LNCaP clone FGC (cell line): Measurements from ENCODE around the gene RARS1.

Experiments used
- DNase-seq: peaks from one replicate; pipeline ENCODE4 v3.0.0-alpha.2; 2011; ENCODE audit warnings: low read depth
- H3K4me3 ChIP-seq: 2 replicates; pipeline ENCODE4 v1.5.1; 2011; ENCODE audit warnings: mild to moderate bottlenecking, low read depth, low read length, control low read depth
- TF ChIP-seq, protein P1 (sequence below): IDR thresholded peaks from 2 replicates; pipeline ENCODE4 v1.5.1; 2012; ENCODE audit warnings: mild to moderate bottlenecking; ENCODE audit not compliant: control insufficient read depth, insufficient read depth; ENCODE audit errors: extremely low read depth

RARS1 gene

DNA sequence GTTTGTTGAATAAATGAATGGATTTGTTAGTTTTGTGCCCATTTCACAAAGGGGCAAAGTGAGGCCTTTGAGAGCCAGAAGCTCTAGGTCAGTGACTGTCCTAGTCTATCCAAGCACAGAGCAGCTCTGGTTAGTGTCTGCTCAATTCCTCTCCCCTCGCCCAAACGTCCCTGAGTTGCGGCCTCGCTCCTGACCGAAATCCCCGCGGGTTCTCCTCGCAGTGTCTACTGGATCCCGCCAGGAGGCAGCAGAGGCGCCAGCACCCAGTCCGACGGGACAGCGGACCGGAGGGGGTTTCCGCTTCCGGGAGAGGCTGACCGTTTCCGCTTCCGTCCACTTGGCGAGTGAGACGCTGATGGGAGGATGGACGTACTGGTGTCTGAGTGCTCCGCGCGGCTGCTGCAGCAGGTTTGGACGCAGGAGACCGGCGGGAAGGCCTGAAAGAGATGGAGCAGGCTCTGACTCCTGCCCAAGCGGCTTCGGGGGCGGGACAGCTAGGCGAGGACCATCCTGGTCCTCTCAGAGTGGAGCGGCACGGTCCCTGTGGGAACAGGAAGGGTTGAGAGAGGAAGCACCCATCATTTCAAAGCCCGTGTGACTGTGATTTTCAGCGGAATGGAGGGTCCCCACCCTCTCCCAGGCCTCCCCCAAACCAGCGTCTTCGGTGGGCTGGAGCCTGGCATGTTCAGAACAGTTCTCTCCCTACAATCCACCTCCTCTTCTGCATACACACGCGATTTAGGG, at the start of gene RARS1:
RARS1 (plus strand) TSS at position 336 of the 744 bp plus-strand sequence; CDS start at position 364, 28 bp downstream.
- TF ChIP-seq, protein P1, sequence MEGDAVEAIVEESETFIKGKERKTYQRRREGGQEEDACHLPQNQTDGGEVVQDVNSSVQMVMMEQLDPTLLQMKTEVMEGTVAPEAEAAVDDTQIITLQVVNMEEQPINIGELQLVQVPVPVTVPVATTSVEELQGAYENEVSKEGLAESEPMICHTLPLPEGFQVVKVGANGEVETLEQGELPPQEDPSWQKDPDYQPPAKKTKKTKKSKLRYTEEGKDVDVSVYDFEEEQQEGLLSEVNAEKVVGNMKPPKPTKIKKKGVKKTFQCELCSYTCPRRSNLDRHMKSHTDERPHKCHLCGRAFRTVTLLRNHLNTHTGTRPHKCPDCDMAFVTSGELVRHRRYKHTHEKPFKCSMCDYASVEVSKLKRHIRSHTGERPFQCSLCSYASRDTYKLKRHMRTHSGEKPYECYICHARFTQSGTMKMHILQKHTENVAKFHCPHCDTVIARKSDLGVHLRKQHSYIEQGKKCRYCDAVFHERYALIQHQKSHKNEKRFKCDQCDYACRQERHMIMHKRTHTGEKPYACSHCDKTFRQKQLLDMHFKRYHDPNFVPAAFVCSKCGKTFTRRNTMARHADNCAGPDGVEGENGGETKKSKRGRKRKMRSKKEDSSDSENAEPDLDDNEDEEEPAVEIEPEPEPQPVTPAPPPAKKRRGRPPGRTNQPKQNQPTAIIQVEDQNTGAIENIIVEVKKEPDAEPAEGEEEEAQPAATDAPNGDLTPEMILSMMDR: peak; percentile 98
- DNase-seq: peak; percentile 82

DNA sequence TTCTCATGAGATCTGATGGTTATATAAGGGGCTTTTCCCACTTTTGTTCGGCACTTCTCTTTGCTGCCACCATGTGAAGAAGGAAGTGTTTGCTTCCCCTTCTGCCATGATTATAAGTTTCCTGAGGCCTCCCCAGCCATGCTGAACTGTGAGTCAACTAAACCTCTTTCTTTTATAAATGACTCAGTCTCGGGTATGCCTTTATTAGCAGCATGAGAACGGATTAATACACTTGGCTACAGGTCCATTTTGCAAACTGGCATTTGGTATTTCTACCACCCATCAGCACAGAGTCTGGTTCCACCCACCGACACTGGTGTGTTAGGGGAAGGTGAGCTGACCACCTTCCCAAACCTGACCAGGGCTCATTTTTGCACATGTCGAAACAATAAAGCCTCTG, 47.9 kb upstream of the RARS1 start:
- H3K4me3 ChIP-seq: no peak overlapping the region
- TF ChIP-seq, protein P1: no peak
- DNase-seq: no peak

More for the DNA sequence above, at the start of gene RARS1:
- peak within 1 kb of the TSS; percentile 82 for H3K4me3 ChIP-seq

- TF ChIP-seq, protein P1: no peak
- no peak for DNase-seq
- no peak overlapping the region for H3K4me3 ChIP-seq
Observed at GRCh38 chr5:168443533-168443932, 42.7 kb upstream of the RARS1 start.

DNA sequence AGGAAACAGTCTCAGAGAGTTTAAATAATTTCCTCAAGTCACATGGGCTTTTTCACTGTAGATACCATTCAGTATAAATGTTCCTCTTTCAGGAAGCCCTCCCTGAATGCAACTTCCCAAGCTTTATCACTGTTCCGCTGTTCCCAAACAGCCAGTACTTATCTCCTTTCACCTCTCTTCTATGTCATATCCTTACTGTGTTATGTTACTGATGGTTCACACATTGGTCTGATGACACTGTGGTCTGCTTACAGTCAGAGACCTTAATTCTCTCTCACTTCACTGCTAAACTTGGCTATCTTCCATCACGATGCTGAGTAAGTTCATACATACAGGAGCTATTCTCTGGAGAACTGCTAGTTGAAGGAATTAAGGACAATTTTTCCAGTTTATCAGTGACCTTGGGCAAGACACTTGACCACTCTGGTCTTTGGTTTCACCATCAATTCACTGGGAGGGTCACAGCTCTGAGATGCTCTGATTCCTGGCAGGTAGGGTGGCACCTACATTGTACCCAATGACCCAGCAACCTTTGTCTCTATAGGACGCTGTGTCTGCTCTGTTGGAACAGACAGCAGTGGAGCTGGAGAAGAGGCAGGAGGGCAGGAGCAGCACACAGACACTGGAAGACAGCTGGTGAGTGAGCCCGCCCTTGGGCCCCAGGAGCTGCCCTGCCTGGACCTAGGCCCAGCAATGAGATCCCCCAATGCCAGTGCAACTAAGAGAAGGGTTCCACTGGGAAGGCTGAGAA, 42.1 kb upstream of the RARS1 start:
- H3K4me3 ChIP-seq: no peak overlapping the region
- TF ChIP-seq, protein P1: no peak
- DNase-seq: no peak

DNA sequence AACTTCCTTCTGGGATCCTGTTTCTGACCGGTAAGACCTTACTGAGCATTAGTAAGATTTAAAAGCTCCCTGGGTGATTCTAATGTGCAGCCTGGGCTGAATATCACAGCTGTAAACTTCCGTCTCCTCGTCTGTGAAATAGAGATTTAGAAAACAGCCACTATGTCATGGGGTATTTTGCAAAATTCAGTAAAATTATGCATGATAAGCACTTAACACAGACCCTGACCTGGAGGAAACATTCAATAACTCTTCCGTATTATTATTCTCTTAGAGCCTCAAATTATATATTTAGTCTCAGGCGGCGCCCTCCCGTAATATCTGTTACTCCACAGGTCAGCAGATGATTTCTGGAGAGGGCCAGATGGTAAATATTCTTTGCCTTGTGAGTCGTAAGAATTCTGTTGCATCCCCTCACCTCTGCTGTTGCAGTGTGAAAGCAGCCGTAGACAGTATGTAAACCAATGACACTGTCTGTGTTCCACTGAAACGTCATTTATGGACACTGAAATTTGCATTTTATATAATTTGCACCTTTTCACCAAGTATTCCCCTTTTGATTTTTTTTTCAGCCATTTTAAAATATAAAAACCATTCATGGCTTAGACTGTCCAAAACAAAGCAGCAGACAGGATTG, 39.2 kb upstream of the RARS1 start:
- H3K4me3 ChIP-seq: no peak overlapping the region
- DNase-seq: no peak
- TF ChIP-seq, protein P1: no peak

DNA sequence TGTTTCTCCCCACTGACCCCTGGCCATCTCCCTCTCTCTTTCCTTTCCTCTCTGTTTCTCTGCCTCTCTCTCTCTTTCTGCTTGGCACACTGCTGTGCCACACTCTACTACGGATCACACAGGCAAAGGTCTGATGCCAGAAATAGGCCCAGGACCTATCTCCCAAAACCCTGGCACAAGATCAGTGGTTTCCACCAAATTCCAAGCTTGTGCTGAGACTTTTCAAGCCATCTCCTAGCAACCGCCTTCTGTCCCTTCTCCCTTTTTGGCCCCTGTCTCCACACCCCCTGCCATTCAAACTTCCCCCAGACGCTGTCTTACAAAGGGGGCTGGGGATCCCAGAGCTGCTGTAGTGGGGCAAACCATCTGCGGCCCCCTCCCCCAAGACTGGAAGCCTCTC, 38.5 kb upstream of the RARS1 start:
- no peak for DNase-seq
- TF ChIP-seq, protein P1: no peak
- H3K4me3 ChIP-seq: no peak overlapping the region
